SIG-M5 treated with dmso at 0.1 percent for 504 hours (cell line): ENCODE measurements around the gene SACS.
A peak's percentile ranks its signal among the peaks of the same experiment; 100 is the strongest.

ENCODE experiments used
- DNase-seq: peaks from one replicate; lab custom pipeline; 2025; ENCODE audit not compliant: unreplicated experiment; lab: John Stamatoyannopoulos, UW

Gene SACS

GRCh38 chr13:23372264-23372906 lies 61.1 kb downstream of the SACS start:
- peak; percentile 56 for DNase-seq

- no peak for DNase-seq
Measured at GRCh38 chr13:23367907-23368306, 65.6 kb downstream of the SACS start.

GRCh38 chr13:23365652-23366051 lies 67.8 kb downstream of the SACS start:
- no peak for DNase-seq

DNA sequence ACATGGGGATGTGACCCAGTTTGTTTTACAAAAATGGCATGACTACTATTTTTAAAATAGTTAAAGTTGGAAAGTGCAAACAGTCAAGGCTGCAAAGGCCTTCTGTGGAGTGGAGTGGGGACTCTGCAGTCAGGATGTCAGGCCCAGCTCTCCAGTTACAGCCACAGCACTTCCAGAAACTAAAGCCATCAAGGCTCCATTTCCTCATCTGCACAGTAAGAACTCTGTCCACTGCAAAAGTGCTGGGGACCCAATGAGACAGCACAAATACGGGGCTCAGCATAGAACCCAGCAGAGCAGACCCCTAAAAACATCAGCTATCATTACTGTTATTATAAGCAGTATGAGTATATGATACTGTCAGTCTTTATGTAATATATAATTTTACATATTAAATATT lies 73.6 kb downstream of the SACS start:
- DNase-seq, result no peak

GRCh38 chr13:23357349-23357748 lies 76.2 kb downstream of the SACS start:
- no peak for DNase-seq

GRCh38 chr13:23356368-23356767 lies 77.1 kb downstream of the SACS start:
- no peak for DNase-seq

GRCh38 chr13:23354520-23354919 lies 79.0 kb downstream of the SACS start:
- DNase-seq, result no peak

DNA sequence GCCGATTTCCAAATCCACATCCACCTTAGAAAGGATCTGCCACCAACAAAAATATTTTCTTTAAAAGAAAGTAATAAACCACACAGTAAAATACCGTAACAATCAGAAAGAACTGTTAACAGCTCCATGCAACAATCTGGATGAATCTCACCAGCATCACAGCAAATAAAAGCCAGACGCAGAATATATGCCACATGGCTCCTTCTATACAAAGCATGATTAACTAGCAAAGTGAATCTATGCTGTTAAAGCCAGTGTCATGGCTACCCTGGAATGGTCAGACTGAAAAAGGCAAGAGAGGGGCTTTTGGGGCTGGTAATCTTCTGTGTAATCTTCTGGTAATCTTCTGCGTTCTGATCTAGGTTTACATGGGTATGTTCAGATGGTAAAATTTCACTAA lies 81.3 kb downstream of the SACS start:
- DNase-seq, result no peak

DNA sequence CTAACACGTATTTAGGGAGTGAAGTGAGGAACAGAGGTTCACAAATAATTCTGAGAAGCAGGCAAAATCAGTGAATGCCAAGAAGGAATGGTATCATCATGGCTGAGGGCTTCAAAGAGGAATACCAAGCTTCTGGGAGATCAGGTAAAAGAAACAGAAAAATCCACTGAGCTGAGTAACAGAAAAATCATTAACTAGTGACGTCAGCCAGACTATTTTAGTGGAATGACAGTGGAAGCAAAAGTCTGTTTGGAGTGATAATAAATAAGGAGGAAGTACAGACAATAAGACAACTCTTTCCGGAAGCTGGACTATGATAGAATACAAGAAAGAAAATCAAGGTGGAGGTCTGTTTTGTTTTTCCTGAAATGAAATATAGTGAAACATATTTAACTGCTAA lies 83.5 kb downstream of the SACS start:
- no peak for DNase-seq

GRCh38 chr13:23349161-23349897 lies 84.2 kb downstream of the SACS start:
- DNase-seq, result no peak

- no peak for DNase-seq
Measured at GRCh38 chr13:23348262-23349127, 85.0 kb downstream of the SACS start.

DNA sequence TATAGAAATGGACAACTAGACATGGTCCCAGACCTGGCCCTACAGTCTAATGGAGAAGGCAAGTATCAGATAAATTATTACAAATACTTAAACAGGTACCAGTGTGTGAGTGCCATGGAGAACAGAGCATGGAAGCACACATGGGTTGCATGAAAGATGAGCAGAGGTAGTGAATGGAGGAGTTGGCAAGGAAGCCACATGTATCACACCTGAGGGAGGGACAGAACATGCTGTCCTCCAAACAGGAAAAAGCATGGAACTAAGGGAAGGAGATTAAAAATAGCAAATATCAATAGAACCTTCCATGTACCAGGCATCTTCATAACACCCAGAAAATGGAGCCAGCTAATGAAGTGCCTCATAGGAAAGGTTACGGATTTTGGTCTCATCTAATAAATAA lies 85.9 kb downstream of the SACS start:
- no peak for DNase-seq

GRCh38 chr13:23344931-23345595 lies 88.4 kb downstream of the SACS start:
- DNase-seq, result no peak

GRCh38 chr13:23339225-23339624 lies 94.3 kb downstream of the SACS start:
- DNase-seq, result no peak

- no peak for DNase-seq
Measured at GRCh38 chr13:23330356-23330755, 103.1 kb downstream of the SACS start.

GRCh38 chr13:23325191-23325590 lies 108.3 kb downstream of the SACS start:
- DNase-seq, result no peak

DNA sequence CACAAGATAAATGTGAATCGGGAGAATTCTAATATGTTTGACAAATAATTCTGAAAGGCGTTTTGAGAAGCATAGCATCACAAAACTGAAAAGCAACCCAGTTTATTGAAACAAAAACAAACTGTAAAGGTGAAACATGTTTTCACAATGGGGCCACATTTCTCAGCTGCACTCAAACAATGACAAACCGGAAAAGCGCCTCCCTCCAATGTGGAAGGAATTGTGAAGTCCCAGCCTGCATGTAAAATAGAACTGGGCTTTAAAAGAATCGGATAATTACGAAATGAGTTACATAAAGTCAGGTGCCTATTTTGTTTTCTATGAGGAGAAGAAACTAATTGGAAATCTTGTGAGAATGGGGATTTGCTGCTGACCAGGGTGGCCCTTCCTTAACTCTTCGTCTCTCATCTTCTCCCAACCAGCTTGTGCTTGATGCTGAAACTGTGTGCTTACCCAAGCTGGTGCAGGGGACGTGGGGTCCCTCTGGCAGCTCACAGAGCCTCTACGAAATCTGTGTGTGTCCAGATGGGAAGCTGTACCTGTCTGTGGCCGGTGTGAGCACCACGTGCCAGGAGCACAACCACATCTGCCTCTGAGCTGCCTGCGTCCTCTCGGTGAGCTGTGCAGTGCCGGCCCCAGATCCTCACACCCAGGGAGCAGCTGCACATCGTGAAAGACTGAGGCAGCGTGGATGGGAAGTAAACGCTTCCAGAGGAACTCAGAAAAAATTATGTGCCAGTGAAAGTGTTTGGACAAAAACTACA lies 109.4 kb downstream of the SACS start:
- DNase-seq, result no peak

GRCh38 chr13:23322353-23323336 lies 110.9 kb downstream of the SACS start:
- DNase-seq, result no peak

- no peak for DNase-seq
Measured at GRCh38 chr13:23321535-23322241, 111.8 kb downstream of the SACS start.
